GM23338 (cell line): ENCODE results near the gene ERCC5. TPM values are rescaled to one million over a fixed set of nuclear protein-coding genes. Genes with fewer than 3 reads are reported as not detected.

ENCODE experiments used
- ATAC-seq: fragments of 200-7000 bp; cut with Tn5 transposase; 3 replicates; pipeline ENCODE4 v1.9.1; 2020
- DNase-seq: peaks from one replicate; pipeline ENCODE4 v3.0.0-alpha.2; 2015; ENCODE audit warnings: low spot score
- H2AFZ ChIP-seq: fragments of 200-600 bp; sonication (generic); 2 replicates; pipeline ENCODE4 v1.8.0; 2016; ENCODE audit warnings: antibody characterized with exemption, mild to moderate bottlenecking, moderate library complexity
- H3F3A ChIP-seq: fragments of 200-600 bp; sonication (generic); replicated peaks from 2 replicates; pipeline ENCODE4 v1.8.0; 2017; ENCODE audit warnings: antibody characterized with exemption, mixed run types, low read depth
- H3K27ac ChIP-seq: fragments of 200-600 bp; sonication (generic); 2 replicates; pipeline ENCODE4 v1.6.1; 2016; ENCODE audit warnings: low read depth
- H3K27me3 ChIP-seq: fragments of 200-600 bp; sonication (generic); 2 replicates; pipeline ENCODE4 v1.8.0; 2016; ENCODE audit warnings: mild to moderate bottlenecking, mixed run types, moderate library complexity; ENCODE audit not compliant: insufficient read depth
- H3K36me3 ChIP-seq: fragments of 200-600 bp; sonication (generic); 2 replicates; pipeline ENCODE4 v1.8.0; 2016; ENCODE audit warnings: mild to moderate bottlenecking; ENCODE audit not compliant: insufficient read depth
- H3K4me1 ChIP-seq: fragments of 200-600 bp; sonication (generic); 2 replicates; pipeline ENCODE4 v1.8.0; 2016; ENCODE audit warnings: mild to moderate bottlenecking, moderate library complexity; ENCODE audit not compliant: insufficient read depth
- H3K4me2 ChIP-seq: fragments of 200-600 bp; sonication (generic); 2 replicates; pipeline ENCODE4 v1.7.1; 2017; ENCODE audit warnings: mixed run types
- H3K4me3 ChIP-seq: fragments of 200-600 bp; sonication (generic); 2 replicates; pipeline ENCODE4 v1.6.1; 2016; ENCODE audit warnings: mixed run types
- H3K79me2 ChIP-seq: fragments of 200-600 bp; sonication (generic); replicated peaks from 2 replicates; pipeline ENCODE4 v1.8.0; 2017; ENCODE audit warnings: mild to moderate bottlenecking; ENCODE audit not compliant: insufficient read depth
- H3K9me2 ChIP-seq: fragments of 200-600 bp; sonication (generic); 2 replicates; pipeline ENCODE4 v1.8.0; 2017; ENCODE audit not compliant: insufficient read depth
- H4K20me1 ChIP-seq: fragments of 200-600 bp; sonication (generic); replicated peaks from 2 replicates; pipeline ENCODE4 v1.8.0; 2017; ENCODE audit warnings: mild to moderate bottlenecking; ENCODE audit not compliant: insufficient read depth
- H3K27ac Mint-ChIP-seq: 2 replicates; pipeline ENCODE4 v1.8.0; 2020; ENCODE audit warnings: inconsistent platforms, mild to moderate bottlenecking, moderate library complexity, mixed read lengths
- H3K27me3 Mint-ChIP-seq: 3 replicates; pipeline ENCODE4 v1.8.0; 2022; ENCODE audit warnings: low read depth, mild to moderate bottlenecking, moderate library complexity, mixed read lengths, inconsistent platforms; ENCODE audit not compliant: insufficient read depth, poor library complexity
- H3K36me3 Mint-ChIP-seq: 3 replicates; pipeline ENCODE4 v1.8.0; 2021; ENCODE audit warnings: low read depth, mild to moderate bottlenecking, inconsistent platforms, moderate library complexity, mixed read lengths
- H3K4me1 Mint-ChIP-seq: 3 replicates; pipeline ENCODE4 v1.8.0; 2020; ENCODE audit warnings: mild to moderate bottlenecking, inconsistent platforms, mixed read lengths
- H3K4me3 Mint-ChIP-seq: 3 replicates; pipeline ENCODE4 v1.8.0; 2021; ENCODE audit warnings: moderate library complexity, mild to moderate bottlenecking, inconsistent platforms, mixed read lengths
- H3K9me3 Mint-ChIP-seq: 3 replicates; pipeline ENCODE4 v1.8.0; 2020; ENCODE audit warnings: moderate library complexity, mild to moderate bottlenecking, inconsistent platforms, mixed read lengths
- CREB1 ChIP-seq: fragments of 250-450 bp; sonication (Bioruptor Pico); IDR thresholded peaks from 2 replicates; pipeline ENCODE4 v1.5.0; 2020; ENCODE audit warnings: low read depth, mild to moderate bottlenecking, moderate library complexity
- EZH2 ChIP-seq: fragments of 200-600 bp; sonication (generic); IDR thresholded peaks from one replicate; pipeline ENCODE4 v1.8.0; 2017; ENCODE audit warnings: antibody characterized with exemption, mild to moderate bottlenecking, low read depth; ENCODE audit not compliant: unreplicated experiment
- EZH2phosphoT487 ChIP-seq: fragments of 200-600 bp; sonication (generic); IDR thresholded peaks from one replicate; pipeline ENCODE4 v1.8.1; 2018; ENCODE audit warnings: antibody characterized with exemption; ENCODE audit not compliant: unreplicated experiment
- JUNB ChIP-seq: IDR thresholded peaks from one replicate; pipeline ENCODE4 v1.6.1; 2016; ENCODE audit warnings: antibody characterized with exemption; ENCODE audit not compliant: unreplicated experiment
- NANOG ChIP-seq: IDR thresholded peaks from 2 replicates; pipeline ENCODE4 v1.6.1; 2016; ENCODE audit warnings: antibody characterized with exemption, borderline replicate concordance
- POLR2AphosphoS5 ChIP-seq: IDR thresholded peaks from 2 replicates; pipeline ENCODE4 v1.6.1; 2016; ENCODE audit warnings: antibody characterized with exemption, low read depth
- STAT1 ChIP-seq: IDR thresholded peaks from one replicate; pipeline ENCODE4 v1.6.1; 2016; ENCODE audit warnings: antibody characterized with exemption; ENCODE audit not compliant: unreplicated experiment
- ZNF114 ChIP-seq: fragments of 250-450 bp; sonication (Bioruptor Pico); IDR thresholded peaks from 2 replicates; pipeline ENCODE4 v1.5.0; 2020; ENCODE audit warnings: mild to moderate bottlenecking, moderate library complexity
- ZNF331 ChIP-seq: fragments of 250-450 bp; sonication (Bioruptor Pico); IDR thresholded peaks from 2 replicates; pipeline ENCODE4 v1.5.0; 2020; ENCODE audit warnings: low read depth, mild to moderate bottlenecking, moderate library complexity
- polyA plus RNA-seq: library from polyadenylated mRNA; unstranded; fragments of >200 nt; fragmentation: Nextera tagmentation; extraction: Ambion mirVana; gene quantifications from 2 replicates; pipeline ENCODE4 v1.2.1, GENCODE V29; 2016
- total RNA-seq: library from RNA; depleted of rRNA; stranded (reverse); fragments of >200 nt; shearing (Covaris generic); gene quantifications from 2 replicates; pipeline ENCODE4 v1.2.3, GENCODE V29; 2014
- TF ChIP-seq, protein P1 (sequence below): fragments of 250-450 bp; sonication (Bioruptor Pico); IDR thresholded peaks from 2 replicates; pipeline ENCODE4 v1.5.0; 2020; ENCODE audit warnings: mild to moderate bottlenecking, moderate library complexity
- TF ChIP-seq, protein P2 (sequence below): IDR thresholded peaks from 2 replicates; pipeline ENCODE4 v1.6.1; 2016; ENCODE audit warnings: antibody characterized with exemption
- TF ChIP-seq, protein P3 (sequence below): IDR thresholded peaks from one replicate; pipeline ENCODE4 v1.6.1; 2018; ENCODE audit warnings: antibody characterized with exemption; ENCODE audit not compliant: unreplicated experiment
- TF ChIP-seq, protein P4 (sequence below), 2 experiments: fragments of 200-600 bp in 1 of 2; sonication (generic) in 1 of 2; conservative IDR thresholded peaks; 2 replicates each; pipeline versions ENCODE4 v1.5.1 to v1.6.1; 2016 to 2017; ENCODE audit warnings: antibody characterized with exemption in 2 of 2, low read depth in 2 of 2, mild to moderate bottlenecking in 2 of 2, moderate library complexity in 1 of 2

Gene ERCC5
- total and polyA plus RNA-seq, 2 experiments from 2014 or later = 25.4 to 26.2 TPM

GRCh38 chr13:102846261-102847015 is 606 bp downstream of the ERCC5 start:
- Mint-ChIP-seq H3K4me1 (peaks cover 11% of the 10 kb centered on the region), H3K9me3 (no peaks in the 10 kb centered on the region), H3K27ac (peak overlapping the region; percentile 97), H3K36me3 (no peaks in the 10 kb centered on the region), H3K27me3 (peaks cover 16% of the 10 kb centered on the region), H3K4me3 (peak overlapping the region; percentile 98)
- Histone ChIP-seq H3K27ac (peak overlapping the region; percentile 67), H2AFZ (peak overlapping the region; percentile 75), H3K9me2 (no peaks in the 10 kb centered on the region), H3K79me2 (peaks cover 25% of the 10 kb centered on the region), H3K36me3 (no peaks in the 10 kb centered on the region), H3K4me2 (peak overlapping the region; percentile 89), H3K4me1 (peaks cover 4% of the 10 kb centered on the region; the same call in 1 of the 2 replicates), H3K4me3 (peak overlapping the region; percentile 89), H4K20me1 (no peaks in the 10 kb centered on the region), H3K27me3 (no peaks in the 10 kb centered on the region), H3F3A (no peaks in the 10 kb centered on the region)
- TF ChIP-seq, protein P1, sequence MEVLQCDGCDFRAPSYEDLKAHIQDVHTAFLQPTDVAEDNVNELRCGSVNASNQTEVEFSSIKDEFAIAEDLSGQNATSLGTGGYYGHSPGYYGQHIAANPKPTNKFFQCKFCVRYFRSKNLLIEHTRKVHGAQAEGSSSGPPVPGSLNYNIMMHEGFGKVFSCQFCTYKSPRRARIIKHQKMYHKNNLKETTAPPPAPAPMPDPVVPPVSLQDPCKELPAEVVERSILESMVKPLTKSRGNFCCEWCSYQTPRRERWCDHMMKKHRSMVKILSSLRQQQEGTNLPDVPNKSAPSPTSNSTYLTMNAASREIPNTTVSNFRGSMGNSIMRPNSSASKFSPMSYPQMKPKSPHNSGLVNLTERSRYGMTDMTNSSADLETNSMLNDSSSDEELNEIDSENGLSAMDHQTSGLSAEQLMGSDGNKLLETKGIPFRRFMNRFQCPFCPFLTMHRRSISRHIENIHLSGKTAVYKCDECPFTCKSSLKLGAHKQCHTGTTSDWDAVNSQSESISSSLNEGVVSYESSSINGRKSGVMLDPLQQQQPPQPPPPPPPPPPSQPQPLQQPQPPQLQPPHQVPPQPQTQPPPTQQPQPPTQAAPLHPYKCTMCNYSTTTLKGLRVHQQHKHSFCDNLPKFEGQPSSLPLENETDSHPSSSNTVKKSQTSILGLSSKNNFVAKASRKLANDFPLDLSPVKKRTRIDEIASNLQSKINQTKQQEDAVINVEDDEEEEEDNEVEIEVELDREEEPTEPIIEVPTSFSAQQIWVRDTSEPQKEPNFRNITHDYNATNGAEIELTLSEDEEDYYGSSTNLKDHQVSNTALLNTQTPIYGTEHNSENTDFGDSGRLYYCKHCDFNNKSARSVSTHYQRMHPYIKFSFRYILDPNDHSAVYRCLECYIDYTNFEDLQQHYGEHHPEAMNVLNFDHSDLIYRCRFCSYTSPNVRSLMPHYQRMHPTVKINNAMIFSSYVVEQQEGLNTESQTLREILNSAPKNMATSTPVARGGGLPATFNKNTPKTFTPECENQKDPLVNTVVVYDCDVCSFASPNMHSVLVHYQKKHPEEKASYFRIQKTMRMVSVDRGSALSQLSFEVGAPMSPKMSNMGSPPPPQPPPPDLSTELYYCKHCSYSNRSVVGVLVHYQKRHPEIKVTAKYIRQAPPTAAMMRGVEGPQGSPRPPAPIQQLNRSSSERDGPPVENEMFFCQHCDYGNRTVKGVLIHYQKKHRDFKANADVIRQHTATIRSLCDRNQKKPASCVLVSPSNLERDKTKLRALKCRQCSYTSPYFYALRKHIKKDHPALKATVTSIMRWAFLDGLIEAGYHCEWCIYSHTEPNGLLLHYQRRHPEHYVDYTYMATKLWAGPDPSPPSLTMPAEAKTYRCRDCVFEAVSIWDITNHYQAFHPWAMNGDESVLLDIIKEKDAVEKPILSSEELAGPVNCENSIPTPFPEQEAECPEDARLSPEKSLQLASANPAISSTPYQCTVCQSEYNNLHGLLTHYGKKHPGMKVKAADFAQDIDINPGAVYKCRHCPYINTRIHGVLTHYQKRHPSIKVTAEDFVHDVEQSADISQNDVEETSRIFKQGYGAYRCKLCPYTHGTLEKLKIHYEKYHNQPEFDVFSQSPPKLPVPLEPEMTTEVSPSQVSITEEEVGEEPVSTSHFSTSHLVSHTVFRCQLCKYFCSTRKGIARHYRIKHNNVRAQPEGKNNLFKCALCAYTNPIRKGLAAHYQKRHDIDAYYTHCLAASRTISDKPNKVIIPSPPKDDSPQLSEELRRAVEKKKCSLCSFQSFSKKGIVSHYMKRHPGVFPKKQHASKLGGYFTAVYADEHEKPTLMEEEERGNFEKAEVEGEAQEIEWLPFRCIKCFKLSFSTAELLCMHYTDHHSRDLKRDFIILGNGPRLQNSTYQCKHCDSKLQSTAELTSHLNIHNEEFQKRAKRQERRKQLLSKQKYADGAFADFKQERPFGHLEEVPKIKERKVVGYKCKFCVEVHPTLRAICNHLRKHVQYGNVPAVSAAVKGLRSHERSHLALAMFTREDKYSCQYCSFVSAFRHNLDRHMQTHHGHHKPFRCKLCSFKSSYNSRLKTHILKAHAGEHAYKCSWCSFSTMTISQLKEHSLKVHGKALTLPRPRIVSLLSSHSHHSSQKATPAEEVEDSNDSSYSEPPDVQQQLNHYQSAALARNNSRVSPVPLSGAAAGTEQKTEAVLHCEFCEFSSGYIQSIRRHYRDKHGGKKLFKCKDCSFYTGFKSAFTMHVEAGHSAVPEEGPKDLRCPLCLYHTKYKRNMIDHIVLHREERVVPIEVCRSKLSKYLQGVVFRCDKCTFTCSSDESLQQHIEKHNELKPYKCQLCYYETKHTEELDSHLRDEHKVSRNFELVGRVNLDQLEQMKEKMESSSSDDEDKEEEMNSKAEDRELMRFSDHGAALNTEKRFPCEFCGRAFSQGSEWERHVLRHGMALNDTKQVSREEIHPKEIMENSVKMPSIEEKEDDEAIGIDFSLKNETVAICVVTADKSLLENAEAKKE (CRISPR knock-in tag) = no peak
- TF ChIP-seq, protein P2, sequence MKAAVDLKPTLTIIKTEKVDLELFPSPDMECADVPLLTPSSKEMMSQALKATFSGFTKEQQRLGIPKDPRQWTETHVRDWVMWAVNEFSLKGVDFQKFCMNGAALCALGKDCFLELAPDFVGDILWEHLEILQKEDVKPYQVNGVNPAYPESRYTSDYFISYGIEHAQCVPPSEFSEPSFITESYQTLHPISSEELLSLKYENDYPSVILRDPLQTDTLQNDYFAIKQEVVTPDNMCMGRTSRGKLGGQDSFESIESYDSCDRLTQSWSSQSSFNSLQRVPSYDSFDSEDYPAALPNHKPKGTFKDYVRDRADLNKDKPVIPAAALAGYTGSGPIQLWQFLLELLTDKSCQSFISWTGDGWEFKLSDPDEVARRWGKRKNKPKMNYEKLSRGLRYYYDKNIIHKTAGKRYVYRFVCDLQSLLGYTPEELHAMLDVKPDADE = no peak
- TF ChIP-seq EZH2phosphoT487 = no peak
- no peak for TF ChIP-seq CREB1
- TF ChIP-seq JUNB = no peak
- no peak for TF ChIP-seq STAT1
- TF ChIP-seq, protein P3, sequence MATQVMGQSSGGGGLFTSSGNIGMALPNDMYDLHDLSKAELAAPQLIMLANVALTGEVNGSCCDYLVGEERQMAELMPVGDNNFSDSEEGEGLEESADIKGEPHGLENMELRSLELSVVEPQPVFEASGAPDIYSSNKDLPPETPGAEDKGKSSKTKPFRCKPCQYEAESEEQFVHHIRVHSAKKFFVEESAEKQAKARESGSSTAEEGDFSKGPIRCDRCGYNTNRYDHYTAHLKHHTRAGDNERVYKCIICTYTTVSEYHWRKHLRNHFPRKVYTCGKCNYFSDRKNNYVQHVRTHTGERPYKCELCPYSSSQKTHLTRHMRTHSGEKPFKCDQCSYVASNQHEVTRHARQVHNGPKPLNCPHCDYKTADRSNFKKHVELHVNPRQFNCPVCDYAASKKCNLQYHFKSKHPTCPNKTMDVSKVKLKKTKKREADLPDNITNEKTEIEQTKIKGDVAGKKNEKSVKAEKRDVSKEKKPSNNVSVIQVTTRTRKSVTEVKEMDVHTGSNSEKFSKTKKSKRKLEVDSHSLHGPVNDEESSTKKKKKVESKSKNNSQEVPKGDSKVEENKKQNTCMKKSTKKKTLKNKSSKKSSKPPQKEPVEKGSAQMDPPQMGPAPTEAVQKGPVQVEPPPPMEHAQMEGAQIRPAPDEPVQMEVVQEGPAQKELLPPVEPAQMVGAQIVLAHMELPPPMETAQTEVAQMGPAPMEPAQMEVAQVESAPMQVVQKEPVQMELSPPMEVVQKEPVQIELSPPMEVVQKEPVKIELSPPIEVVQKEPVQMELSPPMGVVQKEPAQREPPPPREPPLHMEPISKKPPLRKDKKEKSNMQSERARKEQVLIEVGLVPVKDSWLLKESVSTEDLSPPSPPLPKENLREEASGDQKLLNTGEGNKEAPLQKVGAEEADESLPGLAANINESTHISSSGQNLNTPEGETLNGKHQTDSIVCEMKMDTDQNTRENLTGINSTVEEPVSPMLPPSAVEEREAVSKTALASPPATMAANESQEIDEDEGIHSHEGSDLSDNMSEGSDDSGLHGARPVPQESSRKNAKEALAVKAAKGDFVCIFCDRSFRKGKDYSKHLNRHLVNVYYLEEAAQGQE = no peak
- TF ChIP-seq ZNF331 (CRISPR knock-in tag) = no peak
- TF ChIP-seq NANOG = no peak
- no peak for TF ChIP-seq POLR2AphosphoS5
- TF ChIP-seq, protein P4, sequence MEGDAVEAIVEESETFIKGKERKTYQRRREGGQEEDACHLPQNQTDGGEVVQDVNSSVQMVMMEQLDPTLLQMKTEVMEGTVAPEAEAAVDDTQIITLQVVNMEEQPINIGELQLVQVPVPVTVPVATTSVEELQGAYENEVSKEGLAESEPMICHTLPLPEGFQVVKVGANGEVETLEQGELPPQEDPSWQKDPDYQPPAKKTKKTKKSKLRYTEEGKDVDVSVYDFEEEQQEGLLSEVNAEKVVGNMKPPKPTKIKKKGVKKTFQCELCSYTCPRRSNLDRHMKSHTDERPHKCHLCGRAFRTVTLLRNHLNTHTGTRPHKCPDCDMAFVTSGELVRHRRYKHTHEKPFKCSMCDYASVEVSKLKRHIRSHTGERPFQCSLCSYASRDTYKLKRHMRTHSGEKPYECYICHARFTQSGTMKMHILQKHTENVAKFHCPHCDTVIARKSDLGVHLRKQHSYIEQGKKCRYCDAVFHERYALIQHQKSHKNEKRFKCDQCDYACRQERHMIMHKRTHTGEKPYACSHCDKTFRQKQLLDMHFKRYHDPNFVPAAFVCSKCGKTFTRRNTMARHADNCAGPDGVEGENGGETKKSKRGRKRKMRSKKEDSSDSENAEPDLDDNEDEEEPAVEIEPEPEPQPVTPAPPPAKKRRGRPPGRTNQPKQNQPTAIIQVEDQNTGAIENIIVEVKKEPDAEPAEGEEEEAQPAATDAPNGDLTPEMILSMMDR (conservative IDR thresholded peaks at IDR 0.05; ENCODE audit: low read depth in 2 of 2) = no peak
- TF ChIP-seq EZH2 = no peak
- TF ChIP-seq ZNF114 (CRISPR knock-in tag) = no peak
- peak; percentile 36 for DNase-seq
- ATAC-seq = peak; percentile 46
